H9 (cell line): ENCODE results near the gene C5orf58. TPM values are rescaled to one million over a fixed set of nuclear protein-coding genes. Genes with fewer than 3 reads are reported as not detected.

Experiments used
- DNase-seq: peaks from one replicate; pipeline ENCODE4 v3.0.0-alpha.2; 2017
- H2AFZ ChIP-seq: one replicate; pipeline ENCODE4 v1.6.1; 2013; ENCODE audit warnings: mild to moderate bottlenecking, low read length, control low read depth, moderate library complexity
- H2AK5ac ChIP-seq: 2 replicates; pipeline ENCODE4 v1.6.1; 2013; ENCODE audit warnings: low read length, control low read depth, mixed read lengths; ENCODE audit not compliant: insufficient read length
- H2BK120ac ChIP-seq: one replicate; pipeline ENCODE4 v1.6.1; 2013; ENCODE audit warnings: low read depth, mild to moderate bottlenecking, low read length, control low read depth, inconsistent platforms; ENCODE audit not compliant: poor library complexity, severe bottlenecking
- H2BK12ac ChIP-seq: 2 replicates; pipeline ENCODE4 v1.6.1; 2013; ENCODE audit warnings: low read length, control low read depth, mixed read lengths, low read depth; ENCODE audit not compliant: insufficient read length
- H2BK15ac ChIP-seq: 2 replicates; pipeline ENCODE4 v1.6.1; 2013; ENCODE audit warnings: low read depth, low read length, control low read depth
- H2BK20ac ChIP-seq: one replicate; pipeline ENCODE4 v1.6.1; 2013; ENCODE audit warnings: low read depth, mild to moderate bottlenecking, low read length, control low read depth, inconsistent platforms; ENCODE audit not compliant: poor library complexity, severe bottlenecking
- H2BK5ac ChIP-seq: 2 replicates; pipeline ENCODE4 v1.6.1; 2013; ENCODE audit warnings: low read length, control low read depth, mixed read lengths; ENCODE audit not compliant: insufficient read length
- H3K14ac ChIP-seq: 2 replicates; pipeline ENCODE4 v1.6.1; 2013; ENCODE audit warnings: low read length, control low read depth; ENCODE audit not compliant: insufficient read depth
- H3K18ac ChIP-seq: 2 replicates; pipeline ENCODE4 v1.6.1; 2013; ENCODE audit warnings: low read depth, mild to moderate bottlenecking, mixed read lengths, low read length, control low read depth; ENCODE audit not compliant: insufficient read length
- H3K23ac ChIP-seq: 2 replicates; pipeline ENCODE4 v1.6.1; 2013; ENCODE audit warnings: low read length, control low read depth, mixed read lengths, low read depth; ENCODE audit not compliant: insufficient read length
- H3K23me2 ChIP-seq: 2 replicates; pipeline ENCODE4 v1.6.1; 2013; ENCODE audit warnings: low read depth, mild to moderate bottlenecking, mixed read lengths, low read length, control low read depth; ENCODE audit not compliant: insufficient read length, poor library complexity, severe bottlenecking
- H3K27ac ChIP-seq: 2 replicates; pipeline ENCODE4 v1.5.1; 2013; ENCODE audit warnings: low read length, control low read depth, mixed read lengths, low read depth; ENCODE audit not compliant: insufficient read length
- H3K27me3 ChIP-seq: 2 replicates; pipeline ENCODE4 v1.6.1; 2013; ENCODE audit warnings: low read length, control low read depth, inconsistent platforms; ENCODE audit not compliant: insufficient read depth
- H3K4ac ChIP-seq: 2 replicates; pipeline ENCODE4 v1.6.1; 2013; ENCODE audit warnings: low read depth, mild to moderate bottlenecking, control low read depth, inconsistent platforms, low read length, moderate library complexity
- H3K4me1 ChIP-seq: 2 replicates; pipeline ENCODE4 v1.6.1; 2013; ENCODE audit warnings: low read length, control low read depth, inconsistent platforms; ENCODE audit not compliant: insufficient read depth
- H3K4me2 ChIP-seq: 2 replicates; pipeline ENCODE4 v1.6.1; 2013; ENCODE audit warnings: low read length, control low read depth, mixed read lengths; ENCODE audit not compliant: insufficient read length, insufficient read depth
- H3K56ac ChIP-seq: 2 replicates; pipeline ENCODE4 v1.6.1; 2013; ENCODE audit warnings: low read depth, mild to moderate bottlenecking, mixed read lengths, low read length, control low read depth; ENCODE audit not compliant: insufficient read length
- H3K79me1 ChIP-seq: 2 replicates; pipeline ENCODE4 v1.6.1; 2013; ENCODE audit warnings: low read depth, mild to moderate bottlenecking, moderate library complexity, low read length, control low read depth, inconsistent platforms; ENCODE audit not compliant: insufficient read depth, poor library complexity, severe bottlenecking
- H3K79me2 ChIP-seq: 2 replicates; pipeline ENCODE4 v1.6.1; 2013; ENCODE audit warnings: low read length, control low read depth, inconsistent platforms; ENCODE audit not compliant: insufficient read depth
- H3K9ac ChIP-seq: 2 replicates; pipeline ENCODE4 v1.6.1; 2013; ENCODE audit warnings: low read length, control low read depth, mixed read lengths; ENCODE audit not compliant: insufficient read length; ENCODE audit errors: extremely low read depth
- H3K9me3 ChIP-seq: one replicate; pipeline ENCODE4 v1.6.1; 2013; ENCODE audit warnings: low read depth, low read length, inconsistent platforms; ENCODE audit not compliant: control insufficient read depth
- H3T11ph ChIP-seq: one replicate; pipeline ENCODE4 v1.6.1; 2013; ENCODE audit warnings: mild to moderate bottlenecking, low read length, control low read depth, inconsistent platforms
- H4K20me1 ChIP-seq: one replicate; pipeline ENCODE4 v1.6.1; 2013; ENCODE audit not compliant: control insufficient read depth, insufficient read length, insufficient read depth
- H4K5ac ChIP-seq: 2 replicates; pipeline ENCODE4 v1.6.1; 2013; ENCODE audit warnings: low read depth, mild to moderate bottlenecking, mixed read lengths, low read length, control low read depth; ENCODE audit not compliant: insufficient read length
- H4K8ac ChIP-seq: replicated peaks from 2 replicates; pipeline ENCODE4 v1.6.1; 2013; ENCODE audit warnings: low read length, control low read depth, mixed read lengths, low read depth; ENCODE audit not compliant: insufficient read length
- H4K91ac ChIP-seq: 2 replicates; pipeline ENCODE4 v1.6.1; 2013; ENCODE audit warnings: low read depth, mild to moderate bottlenecking, moderate library complexity, mixed read lengths, low read length, control low read depth; ENCODE audit not compliant: insufficient read length
- H3K27ac Mint-ChIP-seq, 3 experiments: 2 replicates in 2 of 3; 3 replicates in 1 of 3; pipeline ENCODE4 v1.8.0; 2020 to 2021; ENCODE audit warnings: mixed read lengths in 3 of 3, mild to moderate bottlenecking in 1 of 3, moderate library complexity in 1 of 3
- H3K27me3 Mint-ChIP-seq: 2 replicates; pipeline ENCODE4 v1.8.0; 2021; ENCODE audit warnings: low read depth, mild to moderate bottlenecking, moderate library complexity, mixed read lengths
- H3K36me3 Mint-ChIP-seq, 3 experiments: 2 replicates in 2 of 3; 3 replicates in 1 of 3; pipeline ENCODE4 v1.8.0; 2020 to 2021; ENCODE audit warnings: low read depth in 3 of 3, mixed read lengths in 3 of 3; ENCODE audit not compliant: insufficient read depth in 1 of 3
- H3K4me1 Mint-ChIP-seq, 2 experiments: 2 replicates each; pipeline ENCODE4 v1.8.0; 2020; ENCODE audit warnings: mixed read lengths in 2 of 2
- H3K4me3 Mint-ChIP-seq, 2 experiments: 2 replicates in 1 of 2; 3 replicates in 1 of 2; pipeline ENCODE4 v1.8.0; 2020 to 2021; ENCODE audit warnings: mild to moderate bottlenecking in 2 of 2, mixed read lengths in 2 of 2, moderate library complexity in 1 of 2
- H3K9me3 Mint-ChIP-seq, 2 experiments: 2 replicates in 1 of 2; 3 replicates in 1 of 2; pipeline ENCODE4 v1.8.0; 2020; ENCODE audit warnings: mild to moderate bottlenecking in 2 of 2, mixed read lengths in 2 of 2, moderate library complexity in 1 of 2
- CTCF ChIP-seq: fragments of 200-600 bp; sonication (generic); conservative IDR thresholded peaks from 3 replicates; pipeline ENCODE4 v1.8.0; 2021; ENCODE audit warnings: antibody characterized with exemption, mild to moderate bottlenecking
- WGBS: extraction: QIAGEN DNeasy Blood & Tissue Kit; methylation state at CpG from one replicate; pipeline ENCODE4 v1.1.7; 2013; ENCODE audit warnings: missing lambda C conversion rate, low lambda C conversion rate, mixed read lengths; ENCODE audit not compliant: insufficient read length; ENCODE audit errors: extremely low coverage; 5-methylcytosine and 5-hydroxymethylcytosine counted together
- total RNA-seq: library from RNA; stranded (reverse); gene quantifications from 2 replicates; pipeline ENCODE4 v1.2.1, GENCODE V29; 2021

C5orf58 gene
- total RNA-seq, 1 experiment from 2014 or later = 0.90 TPM

GRCh38 chr5:170186856-170187255, 45.9 kb upstream of the C5orf58 start:
- H4K20me1 ChIP-seq = no peaks in the 10 kb centered on the region
- no peak overlapping the region for H2AK5ac ChIP-seq
- H3K27ac ChIP-seq = no peak overlapping the region
- DNase-seq = no peak
- no peak overlapping the region for H2BK12ac ChIP-seq
- no peak overlapping the region for H2BK15ac ChIP-seq
- no peak overlapping the region for H4K5ac ChIP-seq
- H3K18ac ChIP-seq = no peak overlapping the region
- no peaks in the 10 kb centered on the region for H3K79me1 ChIP-seq
- H3K4ac ChIP-seq = no peak overlapping the region
- no peak overlapping the region for H3K56ac ChIP-seq
- H2BK5ac ChIP-seq = no peak overlapping the region
- H2BK20ac ChIP-seq = no peak overlapping the region
- Mint-ChIP-seq H3K4me1 (peaks cover 27% of the 10 kb centered on the region in 2 experiments), H3K9me3 (no peaks in the 10 kb centered on the region; a peak in 1 of 5 replicates), H3K36me3 (no peaks in the 10 kb centered on the region; a peak in 1 of 7 replicates), H3K4me3 (no peak overlapping the region), H3K27me3 (peaks cover 4% of the 10 kb centered on the region), H3K27ac (no peak overlapping the region)
- H3K9me3 ChIP-seq = no peaks in the 10 kb centered on the region
- no peak overlapping the region for H4K91ac ChIP-seq
- no peak overlapping the region for H4K8ac ChIP-seq
- H3K79me2 ChIP-seq = no peaks in the 10 kb centered on the region
- H3K23me2 ChIP-seq = no peaks in the 10 kb centered on the region
- no peaks in the 10 kb centered on the region for H3K27me3 ChIP-seq
- no peak overlapping the region for H3K14ac ChIP-seq
- TF ChIP-seq CTCF = no peak
- H3K23ac ChIP-seq = no peak overlapping the region
- H3T11ph ChIP-seq = no peak overlapping the region
- no peaks in the 10 kb centered on the region; the same call in 1 of the 2 replicates for H3K4me1 ChIP-seq
- no peak overlapping the region for H3K4me2 ChIP-seq
- whole genome bisulfite sequencing = no CpG with 5 or more reads among the region's 7 CpGs
- no peak overlapping the region for H2AFZ ChIP-seq
- H2BK120ac ChIP-seq = no peak overlapping the region
- no peak overlapping the region for H3K9ac ChIP-seq
